Activated naive CD4-positive, alpha-beta T cell treated with Interleukin-2 at 50 U/mL for 16 hours (primary cell): ENCODE data around the gene DCXR.

Experiments
- DNase-seq: peaks from one replicate; pipeline ENCODE4 v3.0.0-alpha.2; 2020

The DCXR gene

DNA sequence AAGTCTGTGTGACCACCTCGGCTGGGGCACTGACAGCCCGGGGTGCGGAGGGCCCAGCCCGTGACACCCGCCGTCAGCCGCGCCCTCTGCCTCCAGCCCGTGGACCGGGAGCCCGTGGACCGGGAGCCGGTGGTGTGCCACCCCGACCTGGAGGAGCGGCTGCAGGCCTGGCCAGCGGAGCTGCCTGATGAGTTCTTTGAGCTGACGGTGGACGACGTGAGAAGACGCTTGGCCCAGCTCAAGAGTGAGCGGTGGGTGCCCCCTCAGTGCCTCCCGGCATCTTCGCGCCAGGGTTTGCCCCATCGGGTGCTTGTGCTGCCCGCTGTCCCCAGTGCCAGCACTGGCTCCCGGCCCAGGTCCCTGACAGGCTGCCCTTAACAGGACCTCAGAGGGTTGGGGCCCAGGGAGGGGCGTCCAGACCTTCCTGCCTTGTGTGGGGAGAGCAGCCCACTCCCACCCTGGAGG, 28.5 kb downstream of the DCXR start:
- no peak for DNase-seq

DNA sequence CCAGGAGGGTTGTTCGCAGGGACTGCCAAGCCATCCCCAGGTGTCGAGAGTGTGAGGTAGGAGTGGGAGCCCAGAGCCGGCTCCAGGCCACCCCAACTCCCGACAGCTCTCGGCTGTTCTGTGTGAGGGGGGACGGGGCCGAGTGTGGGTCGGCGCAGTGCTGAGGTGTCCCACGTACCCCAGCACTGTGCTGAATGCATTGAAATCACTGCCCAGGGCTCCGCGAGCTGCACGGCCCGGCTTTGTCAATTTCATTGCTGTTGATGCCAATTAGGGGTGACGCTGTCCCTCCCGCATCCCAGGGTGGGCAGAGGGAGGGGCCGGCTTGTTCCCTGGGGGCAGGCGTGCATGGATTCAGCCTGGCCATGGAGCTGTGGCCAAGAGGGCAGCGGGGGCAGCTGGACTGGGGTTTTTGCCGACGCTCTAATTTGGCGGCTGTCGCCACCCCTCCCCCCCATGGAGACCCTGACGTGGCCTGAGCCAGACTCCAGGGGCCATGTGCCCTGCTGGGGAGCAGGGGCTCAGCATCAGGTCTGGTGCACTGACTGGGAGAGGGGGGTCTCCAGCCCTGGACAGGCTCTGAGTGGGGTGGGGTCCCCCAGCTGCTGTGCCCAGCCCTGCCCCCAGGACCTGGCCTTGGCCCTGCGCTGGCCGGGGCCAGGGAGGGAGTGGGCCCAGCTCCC, 29.1 kb downstream of the DCXR start:
- DNase-seq: no peak

DNA sequence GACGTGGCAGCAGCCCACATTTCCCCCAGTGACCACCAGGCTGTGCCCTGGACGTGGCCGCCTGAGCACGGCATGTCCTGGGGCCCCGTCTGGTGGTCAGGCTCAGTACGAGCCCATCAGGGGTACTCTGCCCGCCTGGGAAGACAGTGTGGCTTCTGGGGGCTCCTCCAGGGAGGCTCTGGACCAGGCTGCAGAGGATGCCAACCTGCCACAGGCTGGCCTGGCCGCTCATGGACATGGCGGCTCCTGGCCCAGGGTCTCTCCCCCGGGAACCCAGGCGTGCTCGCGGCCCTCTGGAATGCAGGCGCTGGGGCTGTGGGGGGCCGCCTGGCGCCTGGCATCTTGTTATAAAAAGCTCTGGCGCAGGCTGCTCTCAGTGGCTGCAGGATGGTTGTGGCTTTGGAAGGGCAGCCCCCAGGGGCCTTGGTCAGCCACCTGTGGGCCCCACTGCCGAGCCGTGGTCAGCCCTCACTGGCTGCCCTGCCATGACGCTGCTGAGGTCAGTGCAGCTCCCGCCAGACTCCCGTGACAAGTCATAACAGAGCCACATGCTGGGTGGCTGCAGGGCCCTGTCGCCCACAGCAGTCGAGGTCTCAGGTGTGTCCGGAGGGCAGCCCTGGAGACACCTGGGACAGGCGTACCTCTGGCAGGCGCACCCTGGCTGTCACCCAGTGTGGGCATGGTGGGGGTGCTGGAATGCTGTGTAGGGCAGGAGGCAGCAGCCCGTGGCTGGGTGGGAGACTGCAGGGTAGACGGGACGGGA, 29.8 kb downstream of the DCXR start:
- no peak for DNase-seq

DNA sequence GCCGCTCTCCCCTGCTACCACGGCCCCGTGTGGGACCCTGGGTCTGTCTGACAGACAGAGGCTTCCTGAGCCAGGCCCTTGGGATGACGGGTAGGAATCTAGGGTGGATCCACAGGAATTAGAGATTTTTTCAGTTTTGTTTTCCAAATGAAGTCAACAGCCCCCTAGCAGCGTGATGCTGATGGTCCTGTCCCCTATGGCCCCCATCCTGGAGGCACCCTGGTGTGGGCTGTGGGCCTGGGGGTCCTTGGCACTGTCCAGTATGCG, 30.3 kb downstream of the DCXR start:
- DNase-seq: no peak

DNA sequence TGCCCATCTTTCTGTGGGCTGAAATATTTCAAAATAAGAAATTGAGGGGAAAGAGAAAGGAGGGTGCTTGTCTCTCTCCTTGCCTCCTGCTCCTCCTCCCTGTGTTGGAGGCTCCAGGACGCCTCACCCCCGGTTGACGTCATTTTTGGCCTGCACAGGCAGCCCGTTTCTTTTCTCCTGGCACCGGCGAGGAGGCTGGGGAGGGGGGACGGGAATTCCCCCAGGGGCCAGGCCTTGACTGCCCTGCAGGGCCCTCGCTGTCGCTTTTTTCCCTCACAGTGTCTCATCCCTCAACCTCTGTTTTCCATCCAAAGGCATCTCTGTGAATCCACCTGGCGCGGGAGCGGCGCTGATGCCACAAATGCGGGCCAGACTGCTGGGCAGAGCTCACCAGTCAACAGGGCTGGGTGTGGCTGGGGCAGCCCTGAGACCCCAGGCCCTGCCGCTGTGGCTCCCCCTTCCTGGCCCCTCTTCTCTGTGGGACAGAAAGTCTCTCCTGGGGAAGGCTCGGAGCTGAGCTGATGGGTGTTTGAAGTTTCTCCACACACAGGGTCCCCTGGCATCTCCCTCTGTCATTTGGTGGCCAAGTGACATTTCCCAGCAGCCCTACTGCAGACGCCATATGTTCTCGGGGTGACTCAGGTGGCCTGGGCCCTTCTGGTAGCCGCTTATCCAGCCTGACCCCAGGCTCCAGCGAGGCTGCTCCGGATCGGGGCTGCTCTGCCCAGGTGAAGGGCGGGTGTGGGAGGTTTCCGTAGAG, 30.8 kb downstream of the DCXR start:
- no peak for DNase-seq

DNA sequence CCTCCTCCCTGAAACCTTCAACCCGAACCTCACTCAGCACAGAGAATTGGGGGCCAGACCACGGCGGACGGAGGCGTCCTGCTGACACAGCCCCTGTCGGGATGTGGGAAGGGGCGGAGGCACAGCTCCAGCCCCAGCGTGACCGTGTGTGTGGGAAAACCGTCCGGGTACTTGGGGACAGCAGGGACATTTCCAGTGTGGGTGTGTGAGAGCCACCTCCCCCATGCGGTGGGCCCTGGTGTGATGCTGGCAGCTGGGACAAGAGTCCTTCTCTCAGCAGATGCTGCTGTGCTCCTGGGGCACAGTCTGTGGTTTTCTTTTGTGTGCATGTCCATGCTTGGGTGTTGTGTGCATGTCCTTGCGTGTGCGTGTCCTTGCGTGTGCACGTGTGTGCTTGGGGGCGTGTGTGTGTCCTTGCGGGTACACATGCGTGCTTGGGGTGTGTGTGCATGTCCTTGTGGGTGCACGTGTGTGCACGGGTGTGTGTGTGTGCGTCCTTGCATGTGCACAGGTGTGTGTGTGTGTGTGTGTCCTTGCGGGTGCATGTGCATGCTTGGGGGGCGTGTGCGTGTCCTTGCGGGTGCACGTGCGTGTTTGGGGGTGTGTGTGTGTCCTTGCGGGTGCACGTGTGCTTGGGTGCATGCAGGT, 31.7 kb downstream of the DCXR start:
- no peak for DNase-seq

DNA sequence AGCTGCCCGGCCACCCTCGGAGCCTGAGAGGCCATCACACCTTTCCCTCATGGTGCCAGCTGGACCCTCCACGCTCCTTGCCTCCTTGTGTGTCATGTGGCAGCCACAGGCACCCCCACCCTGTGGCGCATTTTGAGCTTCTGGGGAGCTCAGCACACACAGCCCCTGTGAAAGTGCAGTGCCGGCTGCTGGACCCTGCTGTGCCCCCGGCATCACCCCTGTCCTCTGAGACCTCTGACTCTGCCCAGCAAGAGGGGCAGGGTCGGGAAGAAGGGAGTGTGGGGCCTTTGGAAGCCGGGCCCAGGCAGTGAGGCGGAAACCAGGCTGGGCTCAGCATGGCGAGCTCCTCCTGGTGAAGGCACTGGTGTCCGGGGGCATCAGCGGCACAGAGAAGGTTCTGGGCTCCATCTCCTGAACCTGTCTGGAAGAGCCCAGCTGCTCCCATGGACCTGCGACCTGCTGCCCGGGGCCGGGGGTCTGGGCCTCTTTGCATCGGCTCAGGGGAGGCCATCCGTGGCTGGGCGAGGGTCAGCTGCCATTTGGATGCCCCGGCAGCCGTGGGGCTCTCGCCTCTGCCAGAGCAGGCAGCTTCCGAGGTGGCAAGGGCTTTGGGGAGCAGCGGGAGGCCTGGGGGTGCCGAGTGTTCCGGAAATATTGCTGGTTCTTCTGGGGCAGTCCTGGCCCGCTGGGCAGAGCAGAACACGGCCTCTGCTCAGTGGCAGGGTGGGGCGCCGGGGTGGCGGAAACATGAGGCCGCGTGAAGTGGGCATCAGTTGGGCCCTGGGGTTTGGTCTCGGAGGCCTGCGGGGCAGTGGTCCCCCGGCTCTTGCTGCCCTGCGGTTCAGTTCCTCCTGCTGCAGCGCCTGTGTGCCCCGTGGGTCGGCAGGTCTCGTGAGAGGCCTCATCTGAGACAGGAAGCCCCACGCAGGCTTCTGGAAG, 32.7 kb downstream of the DCXR start:
- no peak for DNase-seq

DNA sequence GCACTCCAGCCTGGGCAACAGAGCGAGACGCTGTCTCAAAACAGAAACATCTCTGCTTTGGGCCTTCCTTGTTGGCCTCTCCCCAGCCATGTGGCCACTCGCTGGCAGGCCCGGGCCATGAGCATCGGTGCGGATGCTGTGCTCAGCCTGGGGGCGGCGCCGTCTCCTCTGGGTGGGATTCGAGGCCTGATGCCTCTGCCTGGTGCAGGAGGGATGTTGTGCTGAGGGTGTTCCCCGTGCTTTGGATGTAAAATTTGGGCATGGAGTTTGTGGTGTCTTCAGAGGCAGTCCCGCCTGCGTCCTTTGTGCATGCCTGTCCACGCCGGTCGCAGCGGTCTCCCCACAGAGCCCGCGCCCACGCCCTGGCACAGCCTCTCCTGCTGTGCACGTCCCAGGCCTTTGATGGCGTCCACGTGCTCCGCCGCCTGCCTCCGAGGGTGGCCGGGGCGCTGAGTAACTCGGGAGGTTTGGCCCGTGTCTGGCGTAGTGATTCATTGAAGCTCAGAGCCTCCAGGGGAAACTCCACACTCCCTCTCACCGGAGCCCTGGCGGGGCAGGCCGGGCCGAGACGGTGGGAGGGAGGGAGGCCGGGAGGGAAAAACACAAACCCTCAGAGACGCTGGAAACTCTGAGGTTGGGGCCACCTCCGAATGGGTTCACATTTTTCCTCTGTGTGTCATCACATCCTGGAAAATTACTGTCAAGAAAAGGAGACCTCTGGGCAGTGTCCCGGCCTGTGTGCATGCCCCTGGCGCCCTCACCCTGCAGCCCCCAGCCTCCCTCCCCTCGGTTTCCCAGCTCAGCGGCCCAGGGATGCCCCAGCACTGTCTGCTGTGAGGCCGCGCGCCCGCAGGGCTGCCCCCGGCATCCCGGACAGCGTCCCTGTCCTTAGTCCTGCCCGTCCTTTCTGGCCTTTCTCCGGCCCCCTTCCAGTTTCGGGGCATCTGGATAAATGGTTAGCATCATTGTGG, 33.8 kb downstream of the DCXR start:
- peak; percentile 70 for DNase-seq

DNA sequence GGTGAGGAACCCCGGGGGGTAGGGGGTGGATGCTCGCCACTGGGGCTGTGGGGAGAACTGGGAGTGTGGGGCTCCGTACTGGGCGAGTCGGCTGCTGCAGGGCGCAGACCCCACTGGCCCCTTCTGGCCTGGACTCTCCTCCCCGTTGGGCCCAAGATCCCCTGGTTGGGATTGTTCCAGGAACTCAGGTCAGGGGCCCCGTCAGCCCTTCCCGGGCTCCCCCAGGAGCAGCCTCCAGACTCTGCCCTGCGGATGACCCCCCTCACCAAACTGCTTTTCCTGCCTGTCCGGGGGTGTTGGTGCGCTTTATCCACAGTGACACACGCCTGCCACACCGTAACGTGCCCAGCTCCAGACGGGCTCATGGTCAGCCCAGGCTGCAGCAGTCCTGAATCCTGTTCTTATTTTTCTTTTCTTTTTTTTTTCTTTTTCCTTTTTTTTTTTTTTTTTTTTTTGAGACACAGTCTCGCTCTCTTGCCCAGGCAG, 35.9 kb downstream of the DCXR start:
- no peak for DNase-seq

DNA sequence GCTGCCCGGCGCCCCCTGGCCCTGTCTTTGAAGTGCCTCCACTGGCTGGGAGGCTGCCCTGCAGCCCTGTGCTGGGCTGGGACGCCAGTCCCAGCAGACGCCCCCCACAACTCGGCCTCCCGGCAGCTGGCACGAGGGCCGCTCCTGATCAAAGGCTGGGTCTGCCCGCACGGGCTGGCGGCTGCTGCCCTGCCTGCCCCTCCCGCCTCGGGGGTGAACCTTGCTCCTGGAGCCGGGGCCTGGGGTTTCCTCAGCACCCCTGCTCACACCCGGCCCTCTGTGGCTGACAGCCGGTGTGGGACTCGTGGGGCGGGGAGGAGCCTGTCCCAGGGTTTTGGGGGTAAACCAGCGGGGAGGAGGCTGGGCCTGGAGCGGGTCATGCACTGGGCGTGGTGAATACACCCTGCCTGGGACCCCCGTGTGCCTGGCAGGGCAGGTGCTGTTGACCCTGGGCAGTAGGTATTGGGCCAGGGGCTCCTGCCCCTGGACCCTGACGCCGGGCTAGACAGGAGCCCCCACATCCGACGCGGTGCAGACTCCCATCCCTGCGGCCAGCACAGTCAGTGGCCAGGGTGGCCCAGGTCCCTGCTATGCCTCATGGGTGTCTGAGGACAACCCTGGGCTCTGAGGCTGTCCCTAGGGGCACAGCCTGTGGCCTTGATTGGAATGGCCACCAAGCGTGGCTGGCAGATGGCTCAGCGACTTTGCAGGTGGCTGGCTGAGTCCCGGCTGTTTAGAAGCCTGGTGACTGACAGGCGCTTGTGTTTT, 36.5 kb downstream of the DCXR start:
- DNase-seq: no peak

DNA sequence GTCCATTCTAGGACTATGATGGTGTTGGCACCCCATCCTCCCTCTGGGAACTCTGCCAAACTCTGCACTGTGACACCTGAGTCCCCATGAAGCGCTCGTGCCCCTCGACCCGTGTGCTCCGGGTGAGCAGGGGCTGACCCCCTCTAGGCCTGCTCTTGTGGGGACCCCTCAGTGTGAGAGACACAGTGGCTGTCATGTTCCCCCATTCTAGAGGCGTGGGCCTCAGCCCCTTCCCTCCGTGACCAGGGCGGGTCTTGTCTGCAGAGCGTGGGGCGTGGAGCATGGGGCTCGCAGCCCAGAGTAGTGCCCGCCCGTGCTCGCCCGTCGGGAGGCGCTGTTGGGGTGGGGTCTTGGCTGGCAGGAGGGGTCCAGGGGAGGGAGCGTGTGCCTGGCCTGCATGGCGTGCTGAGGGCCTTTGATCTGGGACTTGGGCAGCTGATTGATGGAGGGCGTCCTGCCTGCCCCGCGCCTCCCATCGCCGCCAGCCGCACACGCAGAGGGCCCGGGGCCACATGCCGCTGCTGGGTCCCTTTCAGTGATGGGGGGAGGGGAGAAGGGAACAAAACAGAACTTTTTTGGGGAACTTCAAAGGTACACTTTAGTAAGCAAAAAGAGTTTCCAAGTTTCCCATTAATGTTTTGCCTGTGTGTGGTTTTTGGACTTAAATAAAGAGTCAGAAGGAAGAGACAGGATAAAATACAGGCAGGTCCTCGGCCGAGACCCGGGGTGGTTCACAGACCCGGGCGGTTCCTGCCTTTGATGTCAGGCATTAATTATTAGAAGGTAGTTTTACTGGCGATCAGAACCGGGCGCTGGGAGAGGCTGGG, 37.3 kb downstream of the DCXR start:
- DNase-seq: no peak

DNA sequence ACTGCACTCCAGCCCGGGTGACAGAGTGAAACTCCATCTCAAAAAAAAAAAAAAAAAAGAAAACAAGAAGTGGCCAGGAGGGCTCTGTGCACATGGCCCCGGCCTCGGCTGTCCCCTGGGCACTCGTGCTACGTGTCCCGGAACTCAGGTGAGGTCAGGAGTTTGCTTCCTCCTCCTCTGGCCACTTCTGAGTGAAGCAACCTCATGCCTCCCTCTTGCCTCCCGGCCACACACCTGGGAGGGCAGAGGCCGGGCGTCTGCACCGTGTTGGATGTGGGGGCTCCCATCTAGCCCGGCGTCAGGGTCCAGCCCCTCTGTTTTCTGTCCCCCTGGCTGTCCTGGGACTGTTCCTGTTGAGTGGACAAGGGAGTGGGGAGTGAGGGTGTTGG, 37.9 kb downstream of the DCXR start:
- no peak for DNase-seq

DNA sequence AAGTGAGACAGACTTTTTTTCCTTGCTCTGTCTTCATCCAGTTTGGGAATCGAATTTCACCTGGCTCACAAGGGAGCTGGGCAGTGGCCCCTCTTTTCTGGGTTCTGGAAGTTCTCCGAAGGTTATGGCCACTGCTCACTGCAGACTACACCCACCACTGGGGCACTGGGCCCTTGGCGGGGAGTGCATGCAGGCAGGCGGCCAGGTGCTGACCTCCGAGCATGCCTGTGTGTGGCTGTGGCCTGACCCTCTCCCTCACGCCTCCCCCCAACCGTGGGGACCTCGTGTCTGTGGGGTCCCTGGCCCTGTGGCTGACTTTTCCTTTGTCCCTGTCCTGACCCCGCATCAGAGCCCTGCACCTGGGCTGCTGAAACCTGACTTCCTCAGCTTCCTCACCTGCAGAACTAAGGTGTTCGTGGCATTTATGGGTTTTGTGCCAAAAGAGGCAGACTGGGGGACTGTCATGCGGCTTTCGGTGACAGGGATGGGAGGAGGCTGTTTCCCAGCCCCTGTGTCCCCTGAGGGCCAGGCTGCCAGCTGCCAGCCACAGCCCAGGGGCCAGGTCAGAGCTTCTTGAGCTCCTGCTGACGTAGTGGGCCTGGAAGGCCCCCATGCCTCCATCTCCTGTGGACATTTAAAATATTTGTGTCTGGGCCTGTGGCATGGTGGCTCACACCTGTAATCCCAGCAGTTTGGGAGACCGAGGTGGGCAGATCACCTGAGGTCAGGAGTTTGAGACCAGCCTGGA, 38.6 kb downstream of the DCXR start:
- DNase-seq: no peak

DNA sequence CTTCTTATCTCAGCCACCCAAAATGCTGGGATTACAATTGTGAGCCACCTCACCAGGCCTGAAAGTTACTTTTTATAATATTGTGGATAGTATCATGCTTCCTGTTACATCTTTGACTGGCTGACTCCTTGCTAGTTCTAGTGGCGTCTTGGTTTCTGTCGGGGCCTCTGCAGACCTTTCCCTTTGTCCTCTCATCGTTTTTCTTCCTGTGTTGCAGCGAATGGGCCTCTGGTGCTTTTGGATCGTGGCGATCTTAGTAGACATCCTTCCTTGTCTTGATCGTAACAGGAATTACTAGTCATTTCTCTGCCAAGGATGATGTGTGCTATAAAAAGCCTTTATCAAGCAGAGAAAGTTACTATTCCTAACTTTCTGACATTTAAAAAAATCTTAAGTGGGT, 39.3 kb downstream of the DCXR start:
- no peak for DNase-seq

DNA sequence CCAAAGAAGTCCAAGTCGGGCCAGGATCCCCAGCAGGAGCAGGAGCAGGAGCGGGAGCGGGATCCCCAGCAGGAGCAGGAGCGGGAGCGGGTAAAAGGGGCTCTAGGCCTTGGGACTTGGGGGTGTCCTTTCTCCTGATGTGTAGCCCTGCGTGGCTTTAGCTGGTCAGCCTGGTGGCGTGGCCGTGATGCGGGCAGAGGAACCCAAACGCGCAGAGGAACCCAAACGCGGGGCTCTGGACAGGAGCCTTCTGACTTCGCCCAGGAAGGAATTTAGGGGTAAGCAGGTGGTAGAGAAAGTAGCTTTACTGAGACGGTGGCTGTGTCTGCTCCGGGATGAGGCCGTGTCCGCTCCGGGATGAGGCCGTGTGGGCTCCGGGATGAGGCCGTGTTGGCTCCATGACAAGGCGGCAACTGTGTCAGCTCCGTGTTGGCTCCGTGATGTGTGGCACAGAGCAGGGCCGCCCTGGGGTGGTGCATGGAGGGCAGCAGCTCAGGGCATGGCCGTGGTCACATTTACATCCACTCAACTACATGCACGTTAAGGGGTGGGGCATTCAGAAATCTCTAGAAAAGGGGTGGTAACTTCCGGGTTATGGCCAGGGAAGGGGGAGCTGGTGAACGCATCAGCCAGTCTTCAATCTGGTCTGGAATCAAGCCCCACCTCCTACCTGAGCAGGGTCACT, 40.6 kb downstream of the DCXR start:
- no peak for DNase-seq

DNA sequence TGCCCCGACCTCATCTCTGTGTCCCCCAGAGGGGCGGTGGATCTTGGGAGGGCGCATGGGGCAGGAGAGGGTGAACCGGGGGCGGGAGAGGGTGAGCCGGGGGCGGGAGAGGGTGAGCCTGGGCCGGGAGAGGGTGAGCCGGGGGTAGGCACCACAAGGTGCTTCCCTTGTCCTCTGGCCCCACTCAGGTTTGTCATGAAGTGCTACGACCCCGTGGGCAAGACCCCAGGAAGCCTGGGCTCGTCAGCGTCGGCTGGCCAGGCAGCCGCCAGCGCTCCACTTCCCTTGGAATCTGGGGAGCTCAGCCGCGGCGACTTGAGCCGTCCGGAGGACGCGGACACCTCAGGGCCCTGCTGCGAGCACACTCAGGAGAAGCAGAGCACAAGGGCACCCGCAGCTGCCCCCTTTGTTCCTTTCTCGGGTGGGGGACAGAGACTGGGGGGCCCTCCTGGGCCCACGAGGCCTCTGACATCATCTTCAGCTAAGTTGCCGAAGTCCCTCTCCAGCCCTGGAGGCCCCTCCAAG, 41.2 kb downstream of the DCXR start:
- no peak for DNase-seq

DNA sequence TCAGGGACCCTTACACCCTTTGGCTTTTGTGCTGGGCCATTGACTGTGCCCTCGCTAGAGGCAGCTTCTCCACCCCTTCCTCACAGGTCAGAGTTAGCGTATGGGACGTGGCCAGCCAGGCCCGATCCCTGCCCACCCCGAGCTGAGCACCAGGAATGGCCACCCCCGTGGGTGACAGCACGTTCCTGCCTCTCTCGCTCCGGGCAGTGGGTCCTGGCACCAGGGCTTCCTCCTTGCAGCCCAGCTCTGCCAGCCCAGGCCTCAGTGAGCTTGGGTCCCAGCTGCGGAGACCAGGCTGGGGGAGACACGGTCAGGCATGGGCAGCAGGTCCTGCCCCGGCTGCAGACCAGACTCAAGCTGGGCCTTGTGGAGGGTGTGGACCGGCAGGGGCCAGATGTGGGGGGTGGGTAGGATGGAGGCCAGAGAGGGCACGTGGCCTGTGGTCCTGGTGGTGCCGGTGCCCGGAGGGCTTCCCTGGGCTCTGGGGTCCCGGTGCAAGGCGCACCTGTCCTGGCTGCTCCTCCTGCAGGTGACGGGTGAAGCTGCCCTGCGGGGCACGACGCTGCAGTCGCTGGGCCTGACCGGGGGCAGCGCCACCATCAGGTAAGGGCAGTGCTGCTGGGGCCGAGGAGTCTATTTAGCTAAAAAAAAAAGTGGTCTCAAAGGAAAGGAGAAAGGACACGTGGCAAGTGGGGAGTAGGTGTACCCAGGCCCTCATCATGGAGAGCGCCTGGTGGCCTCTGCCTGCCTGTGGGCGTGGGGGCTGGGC, 41.9 kb downstream of the DCXR start:
- no peak for DNase-seq
